ENCODE measurements around the gene HDAC4. TPM values are rescaled to one million over a fixed set of nuclear protein-coding genes. Genes with fewer than 3 reads are reported as not detected.

HDAC4 gene
- total and polyA plus RNA-seq, 10 of the 15 experiments (the other 5 are each of a cell fraction or from before 2014, with no cell fraction given): 0.22 to 15.7 (median 4.8) TPM

DNA sequence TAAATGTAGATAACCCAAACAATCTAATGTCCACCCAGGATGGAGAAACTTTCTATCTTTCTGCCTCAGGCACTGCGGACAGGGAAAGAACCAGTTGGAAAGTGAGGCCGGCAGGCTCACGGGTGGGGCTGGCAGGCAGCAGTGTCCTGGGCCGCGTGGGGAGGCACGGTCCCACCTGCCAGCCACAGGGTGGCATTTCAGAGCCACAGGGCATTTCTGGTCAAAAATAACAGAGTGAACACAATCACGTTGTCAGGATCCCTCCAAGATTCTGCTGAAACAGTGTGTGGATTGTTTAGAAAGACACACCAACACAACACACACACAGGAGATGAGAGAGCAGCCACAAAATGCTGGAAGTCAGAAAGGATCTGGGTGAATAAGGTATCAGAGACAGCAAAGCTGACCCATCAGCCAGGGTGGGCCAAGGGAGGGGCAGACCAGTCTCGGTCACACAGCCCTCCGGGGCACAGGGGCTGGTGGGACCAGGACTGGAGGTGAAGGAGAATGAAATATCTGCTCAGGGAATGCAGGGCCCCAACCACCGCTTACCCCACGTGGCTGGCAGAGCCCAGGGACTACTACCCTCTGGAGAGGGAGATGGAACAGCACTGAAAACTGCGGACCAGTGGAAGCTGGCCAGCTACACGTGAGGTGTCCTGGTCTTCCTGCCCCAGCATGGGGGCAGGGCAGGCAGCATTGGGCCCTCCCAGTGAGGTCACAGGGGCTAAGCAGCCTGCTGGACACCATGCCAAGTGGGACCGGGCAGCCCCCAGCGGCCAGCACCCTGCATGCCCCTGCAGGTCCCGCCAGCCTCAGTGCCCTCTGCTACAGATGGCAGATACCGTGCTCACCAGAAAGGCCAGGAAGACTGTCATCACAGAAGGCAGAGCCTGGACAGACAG lies 173.9 kb downstream of the HDAC4 start:
- Histone ChIP-seq H3K27ac (ENCODE audit: control insufficient read depth, insufficient read depth) (no peak overlapping the region), H4K20me1 (ENCODE audit: control insufficient read depth, insufficient read depth) (peaks cover 4% of the 10 kb centered on the region; the same call in 1 of the 2 replicates), H3K9ac (ENCODE audit: control insufficient read depth, insufficient read depth, low read length) (no peak overlapping the region), H3K27me3 (replicated peaks in 1 of 2; ENCODE audit: control insufficient read depth in 2 of 2, insufficient read depth in 2 of 2, low read length in 1 of 2) (no peaks in the 10 kb centered on the region), H3K36me3 (ENCODE audit: control insufficient read depth in 2 of 2, insufficient read depth in 2 of 2, low read length in 1 of 2) (no peaks in the 10 kb centered on the region), H3K9me3 (replicated peaks; ENCODE audit: control insufficient read depth, insufficient read depth, low read length) (no peaks in the 10 kb centered on the region), H3K4me3 (no peak overlapping the region), H3K4me1 (ENCODE audit: control insufficient read depth, insufficient read depth, low read length) (no peaks in the 10 kb centered on the region; the same call in 1 of the 2 replicates), H3K4me2 (ENCODE audit: control insufficient read depth, insufficient read depth) (no peak overlapping the region), H2AFZ (ENCODE audit: control insufficient read depth, low read depth, low read length) (no peak overlapping the region), H3K79me2 (ENCODE audit: control insufficient read depth, insufficient read depth, low read length) (no peaks in the 10 kb centered on the region)
- CTCF ChIA-PET: no interaction called here
- FAIRE-seq (no peak), DNase-seq (ENCODE audit: low read depth, low spot score) (no peak), ATAC-seq (no peak)
- 66% methylated on average over 17 of the region's 17 CpGs for WGBS (ENCODE audit: insufficient coverage, insufficient replicate concordance, low lambda C conversion rate, missing lambda C conversion rate)
- POLR2A ChIA-PET: no interaction called here
- TF ChIP-seq, protein P1, sequence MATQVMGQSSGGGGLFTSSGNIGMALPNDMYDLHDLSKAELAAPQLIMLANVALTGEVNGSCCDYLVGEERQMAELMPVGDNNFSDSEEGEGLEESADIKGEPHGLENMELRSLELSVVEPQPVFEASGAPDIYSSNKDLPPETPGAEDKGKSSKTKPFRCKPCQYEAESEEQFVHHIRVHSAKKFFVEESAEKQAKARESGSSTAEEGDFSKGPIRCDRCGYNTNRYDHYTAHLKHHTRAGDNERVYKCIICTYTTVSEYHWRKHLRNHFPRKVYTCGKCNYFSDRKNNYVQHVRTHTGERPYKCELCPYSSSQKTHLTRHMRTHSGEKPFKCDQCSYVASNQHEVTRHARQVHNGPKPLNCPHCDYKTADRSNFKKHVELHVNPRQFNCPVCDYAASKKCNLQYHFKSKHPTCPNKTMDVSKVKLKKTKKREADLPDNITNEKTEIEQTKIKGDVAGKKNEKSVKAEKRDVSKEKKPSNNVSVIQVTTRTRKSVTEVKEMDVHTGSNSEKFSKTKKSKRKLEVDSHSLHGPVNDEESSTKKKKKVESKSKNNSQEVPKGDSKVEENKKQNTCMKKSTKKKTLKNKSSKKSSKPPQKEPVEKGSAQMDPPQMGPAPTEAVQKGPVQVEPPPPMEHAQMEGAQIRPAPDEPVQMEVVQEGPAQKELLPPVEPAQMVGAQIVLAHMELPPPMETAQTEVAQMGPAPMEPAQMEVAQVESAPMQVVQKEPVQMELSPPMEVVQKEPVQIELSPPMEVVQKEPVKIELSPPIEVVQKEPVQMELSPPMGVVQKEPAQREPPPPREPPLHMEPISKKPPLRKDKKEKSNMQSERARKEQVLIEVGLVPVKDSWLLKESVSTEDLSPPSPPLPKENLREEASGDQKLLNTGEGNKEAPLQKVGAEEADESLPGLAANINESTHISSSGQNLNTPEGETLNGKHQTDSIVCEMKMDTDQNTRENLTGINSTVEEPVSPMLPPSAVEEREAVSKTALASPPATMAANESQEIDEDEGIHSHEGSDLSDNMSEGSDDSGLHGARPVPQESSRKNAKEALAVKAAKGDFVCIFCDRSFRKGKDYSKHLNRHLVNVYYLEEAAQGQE (IDR thresholded peaks at IDR 0.05; ENCODE audit: low read depth, low read length): no peak
- no peak for TF ChIP-seq NFXL1 (IDR thresholded peaks at IDR 0.05; ENCODE audit: borderline replicate concordance)
- no peak for TF ChIP-seq HSF1 (IDR thresholded peaks at IDR 0.05; ENCODE audit: low read depth, low read length)
- no peak for TF ChIP-seq HDAC6 (IDR thresholded peaks at IDR 0.05; ENCODE audit: unreplicated experiment)
- TF ChIP-seq BACH1 (IDR thresholded peaks at IDR 0.05; ENCODE audit: borderline replicate concordance): no peak
- no peak for TF ChIP-seq GABPA (IDR thresholded peaks at IDR 0.05; ENCODE audit: low read depth)
- no peak for TF ChIP-seq ELK1 (IDR thresholded peaks at IDR 0.05; ENCODE audit: low read depth, low read length)
- no TSS peak for BruUV-seq (replicated peaks)
- RAD21 ChIA-PET (ENCODE audit: unreplicated experiment): no interaction called here
- intact Hi-C loops (cut with micrococcal nuclease; ENCODE audit: unreplicated experiment) (no loop called here), in situ Hi-C loops (cut with MboI) (no loop called here)
- SMC1A ChIA-PET (ENCODE audit: uncharacterized antibody, unreplicated experiment): no interaction called here

Data from GM12878 (cell line).